Measurements from ENCODE around the gene GLT1D1.

DNA sequence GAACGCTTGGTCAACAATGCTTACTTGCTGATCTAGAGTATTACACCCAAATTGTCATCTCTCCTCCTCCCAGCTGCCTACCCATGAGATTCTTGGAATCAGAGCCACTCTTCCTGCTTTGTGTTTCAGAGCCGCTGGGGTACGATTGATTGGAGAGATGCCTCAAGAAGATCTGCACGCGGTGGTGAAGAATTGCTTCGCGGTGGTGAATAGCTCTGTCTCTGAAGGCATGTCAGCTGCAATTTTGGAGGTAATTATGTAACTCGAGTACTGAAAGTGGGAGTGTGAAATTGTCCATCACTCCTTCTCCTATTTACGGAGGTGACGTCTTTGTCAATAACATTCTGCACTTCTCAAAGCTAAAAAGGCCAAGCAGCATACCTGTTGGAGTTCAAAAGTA lies 93.9 kb downstream of the GLT1D1 start:
- TF ChIP-seq, protein P1, sequence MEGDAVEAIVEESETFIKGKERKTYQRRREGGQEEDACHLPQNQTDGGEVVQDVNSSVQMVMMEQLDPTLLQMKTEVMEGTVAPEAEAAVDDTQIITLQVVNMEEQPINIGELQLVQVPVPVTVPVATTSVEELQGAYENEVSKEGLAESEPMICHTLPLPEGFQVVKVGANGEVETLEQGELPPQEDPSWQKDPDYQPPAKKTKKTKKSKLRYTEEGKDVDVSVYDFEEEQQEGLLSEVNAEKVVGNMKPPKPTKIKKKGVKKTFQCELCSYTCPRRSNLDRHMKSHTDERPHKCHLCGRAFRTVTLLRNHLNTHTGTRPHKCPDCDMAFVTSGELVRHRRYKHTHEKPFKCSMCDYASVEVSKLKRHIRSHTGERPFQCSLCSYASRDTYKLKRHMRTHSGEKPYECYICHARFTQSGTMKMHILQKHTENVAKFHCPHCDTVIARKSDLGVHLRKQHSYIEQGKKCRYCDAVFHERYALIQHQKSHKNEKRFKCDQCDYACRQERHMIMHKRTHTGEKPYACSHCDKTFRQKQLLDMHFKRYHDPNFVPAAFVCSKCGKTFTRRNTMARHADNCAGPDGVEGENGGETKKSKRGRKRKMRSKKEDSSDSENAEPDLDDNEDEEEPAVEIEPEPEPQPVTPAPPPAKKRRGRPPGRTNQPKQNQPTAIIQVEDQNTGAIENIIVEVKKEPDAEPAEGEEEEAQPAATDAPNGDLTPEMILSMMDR (IDR thresholded peaks at IDR 0.05), result no peak
- TF ChIP-seq EP300 (IDR thresholded peaks at IDR 0.05) (no peak), POLR2A (IDR thresholded peaks at IDR 0.05) (no peak)
